ENCODE results near the gene IFIT3. TPM values are rescaled to one million over a fixed set of nuclear protein-coding genes. Genes with fewer than 3 reads are reported as not detected.
A peak's percentile ranks its signal among the peaks of the same experiment; 100 is the strongest.

IFIT3 gene
- total RNA-seq, 1 donor from 2014 or later, result 7.4 TPM

DNA sequence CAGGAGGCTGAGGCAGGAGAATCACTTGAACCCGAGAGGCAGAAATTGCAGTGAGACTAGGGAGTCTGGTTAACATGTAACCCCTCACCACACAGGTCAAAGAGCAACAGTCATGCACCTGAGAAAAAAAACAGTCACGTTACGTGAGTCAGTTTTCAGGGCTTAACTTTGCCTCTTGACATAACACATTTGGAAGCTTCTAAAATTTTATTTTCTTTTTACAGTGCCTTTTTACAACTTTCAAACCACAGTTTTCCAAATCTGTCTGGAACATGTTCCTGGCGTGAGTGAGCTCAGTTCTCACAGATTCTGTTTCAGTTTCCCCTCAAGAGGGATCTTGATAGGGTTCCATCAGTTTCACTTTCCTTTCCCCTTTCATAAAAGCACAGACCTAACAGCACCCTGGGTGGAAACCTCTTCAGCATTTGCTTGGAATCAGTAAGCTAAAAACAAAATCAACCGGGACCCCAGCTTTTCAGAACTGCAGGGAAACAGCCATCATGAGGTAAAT, 4.4 kb downstream of the IFIT3 start:
- H3K4me3 Mint-ChIP-seq (ENCODE audit: unreplicated experiment), result peak overlapping the region; percentile 65

DNA sequence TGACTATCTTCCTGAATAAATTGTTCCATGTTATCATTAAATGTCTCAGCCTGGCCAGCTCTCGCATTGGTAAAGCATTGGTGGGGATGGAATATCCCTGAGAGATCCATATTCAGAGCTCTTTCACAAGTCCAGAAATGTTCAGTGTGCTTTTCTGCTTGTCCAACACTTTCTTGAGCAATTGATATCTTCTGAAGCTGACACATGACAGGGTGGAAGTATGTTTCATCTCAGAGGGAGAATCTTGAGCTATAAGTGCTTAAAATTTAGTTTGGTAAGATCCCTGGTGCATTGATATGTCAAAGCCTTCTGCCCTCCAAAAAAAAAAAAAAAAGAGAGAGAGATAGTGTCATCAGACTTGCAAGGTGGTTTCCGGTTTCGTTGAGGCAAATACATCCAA, 7.4 kb downstream of the IFIT3 start:
- no peak overlapping the region for H3K4me3 Mint-ChIP-seq (ENCODE audit: unreplicated experiment)
- H3K27me3 Mint-ChIP-seq (ENCODE audit: low read depth), result no peaks in the 10 kb centered on the region
- H3K27ac Mint-ChIP-seq (ENCODE audit: unreplicated experiment), result no peak overlapping the region
- peaks cover 6% of the 10 kb centered on the region for H3K36me3 Mint-ChIP-seq (ENCODE audit: low read depth)
- H3K4me1 Mint-ChIP-seq (ENCODE audit: low read depth), result peaks cover 32% of the 10 kb centered on the region
- DNase-seq (ENCODE audit: low spot score), result no peak
- TF ChIP-seq, protein P1, sequence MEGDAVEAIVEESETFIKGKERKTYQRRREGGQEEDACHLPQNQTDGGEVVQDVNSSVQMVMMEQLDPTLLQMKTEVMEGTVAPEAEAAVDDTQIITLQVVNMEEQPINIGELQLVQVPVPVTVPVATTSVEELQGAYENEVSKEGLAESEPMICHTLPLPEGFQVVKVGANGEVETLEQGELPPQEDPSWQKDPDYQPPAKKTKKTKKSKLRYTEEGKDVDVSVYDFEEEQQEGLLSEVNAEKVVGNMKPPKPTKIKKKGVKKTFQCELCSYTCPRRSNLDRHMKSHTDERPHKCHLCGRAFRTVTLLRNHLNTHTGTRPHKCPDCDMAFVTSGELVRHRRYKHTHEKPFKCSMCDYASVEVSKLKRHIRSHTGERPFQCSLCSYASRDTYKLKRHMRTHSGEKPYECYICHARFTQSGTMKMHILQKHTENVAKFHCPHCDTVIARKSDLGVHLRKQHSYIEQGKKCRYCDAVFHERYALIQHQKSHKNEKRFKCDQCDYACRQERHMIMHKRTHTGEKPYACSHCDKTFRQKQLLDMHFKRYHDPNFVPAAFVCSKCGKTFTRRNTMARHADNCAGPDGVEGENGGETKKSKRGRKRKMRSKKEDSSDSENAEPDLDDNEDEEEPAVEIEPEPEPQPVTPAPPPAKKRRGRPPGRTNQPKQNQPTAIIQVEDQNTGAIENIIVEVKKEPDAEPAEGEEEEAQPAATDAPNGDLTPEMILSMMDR (IDR thresholded peaks at IDR 0.05), result no peak
- no peaks in the 10 kb centered on the region for H3K9me3 Mint-ChIP-seq (ENCODE audit: low read depth)

More for the DNA sequence above, 4.4 kb downstream of the IFIT3 start:
- no peak for DNase-seq (ENCODE audit: low spot score)
- H3K27ac Mint-ChIP-seq (ENCODE audit: unreplicated experiment), result peak overlapping the region; percentile 96
- H3K9me3 Mint-ChIP-seq (ENCODE audit: low read depth), result no peaks in the 10 kb centered on the region
- TF ChIP-seq, protein P1 (IDR thresholded peaks at IDR 0.05), result no peak
- H3K36me3 Mint-ChIP-seq (ENCODE audit: low read depth), result no peaks in the 10 kb centered on the region
- no peaks in the 10 kb centered on the region for H3K27me3 Mint-ChIP-seq (ENCODE audit: low read depth)
- H3K4me1 Mint-ChIP-seq (ENCODE audit: low read depth), result peaks cover 51% of the 10 kb centered on the region

DNA sequence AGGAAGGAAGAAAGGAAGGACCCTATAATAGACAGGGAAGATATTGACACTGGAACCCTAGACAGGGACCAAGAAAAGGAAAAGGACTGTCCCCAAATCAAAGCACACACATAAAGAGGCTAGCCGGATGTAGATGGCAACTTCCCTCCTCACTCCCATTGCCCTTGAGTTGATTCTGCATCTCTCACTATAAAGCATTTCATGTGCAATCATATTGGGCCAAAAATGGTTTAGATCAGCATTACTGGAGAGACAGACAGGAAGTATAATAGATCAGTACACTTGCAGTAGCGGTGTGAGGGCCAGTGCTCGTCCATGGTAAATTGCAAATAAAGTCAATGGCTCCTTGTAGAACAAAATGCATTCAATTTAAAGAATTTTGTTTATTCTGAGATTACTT, 8.4 kb downstream of the IFIT3 start:
- no peaks in the 10 kb centered on the region for H3K9me3 Mint-ChIP-seq (ENCODE audit: low read depth)
- no peak for DNase-seq (ENCODE audit: low spot score)
- no peaks in the 10 kb centered on the region for H3K27me3 Mint-ChIP-seq (ENCODE audit: low read depth)
- H3K4me1 Mint-ChIP-seq (ENCODE audit: low read depth), result peaks cover 29% of the 10 kb centered on the region
- peaks cover 6% of the 10 kb centered on the region for H3K36me3 Mint-ChIP-seq (ENCODE audit: low read depth)
- TF ChIP-seq, protein P1 (IDR thresholded peaks at IDR 0.05), result no peak
- H3K4me3 Mint-ChIP-seq (ENCODE audit: unreplicated experiment), result no peak overlapping the region
- no peak overlapping the region for H3K27ac Mint-ChIP-seq (ENCODE audit: unreplicated experiment)

DNA sequence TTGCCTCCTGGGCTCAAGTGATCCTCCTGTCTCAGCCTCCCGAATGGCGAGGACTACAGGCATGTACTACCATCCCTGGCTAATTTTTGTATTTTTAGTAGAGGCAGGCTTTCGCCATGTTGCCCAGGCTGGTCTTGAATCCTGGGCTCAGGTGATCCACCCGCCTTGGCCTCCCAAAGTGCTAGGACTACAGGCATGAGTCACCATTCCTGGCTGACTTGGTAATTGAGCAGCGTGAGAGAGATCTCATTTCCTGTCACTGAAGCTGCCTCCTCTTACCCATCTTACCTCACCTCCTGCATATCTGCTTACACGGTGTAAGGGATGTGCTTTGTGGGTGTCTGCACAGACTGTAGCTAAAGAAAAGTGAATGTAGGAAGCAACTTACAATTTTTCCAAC, 9.7 kb downstream of the IFIT3 start:
- H3K9me3 Mint-ChIP-seq (ENCODE audit: low read depth), result no peaks in the 10 kb centered on the region
- H3K27ac Mint-ChIP-seq (ENCODE audit: unreplicated experiment), result no peak overlapping the region
- DNase-seq (ENCODE audit: low spot score), result no peak
- no peaks in the 10 kb centered on the region for H3K27me3 Mint-ChIP-seq (ENCODE audit: low read depth)
- H3K4me3 Mint-ChIP-seq (ENCODE audit: unreplicated experiment), result no peak overlapping the region
- peaks cover 22% of the 10 kb centered on the region for H3K4me1 Mint-ChIP-seq (ENCODE audit: low read depth)
- peaks cover 6% of the 10 kb centered on the region for H3K36me3 Mint-ChIP-seq (ENCODE audit: low read depth)
- TF ChIP-seq, protein P1 (IDR thresholded peaks at IDR 0.05), result no peak

DNA sequence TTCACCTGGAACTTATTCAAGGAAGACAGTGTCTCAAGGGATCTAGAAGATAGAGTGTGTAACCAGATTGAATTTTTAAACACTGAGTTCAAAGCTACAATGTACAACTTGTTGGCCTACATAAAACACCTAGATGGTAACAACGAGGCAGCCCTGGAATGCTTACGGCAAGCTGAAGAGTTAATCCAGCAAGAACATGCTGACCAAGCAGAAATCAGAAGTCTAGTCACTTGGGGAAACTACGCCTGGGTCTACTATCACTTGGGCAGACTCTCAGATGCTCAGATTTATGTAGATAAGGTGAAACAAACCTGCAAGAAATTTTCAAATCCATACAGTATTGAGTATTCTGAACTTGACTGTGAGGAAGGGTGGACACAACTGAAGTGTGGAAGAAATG, 10.9 kb downstream of the IFIT3 start:
- Mint-ChIP-seq H3K4me3 (ENCODE audit: unreplicated experiment) (no peak overlapping the region), H3K36me3 (ENCODE audit: low read depth) (peaks cover 6% of the 10 kb centered on the region), H3K27ac (ENCODE audit: unreplicated experiment) (no peak overlapping the region), H3K27me3 (ENCODE audit: low read depth) (no peaks in the 10 kb centered on the region), H3K9me3 (ENCODE audit: low read depth) (no peaks in the 10 kb centered on the region), H3K4me1 (ENCODE audit: low read depth) (peaks cover 14% of the 10 kb centered on the region)
- TF ChIP-seq, protein P1 (IDR thresholded peaks at IDR 0.05), result no peak
- no peak for DNase-seq (ENCODE audit: low spot score)

All from chondrocyte (in vitro differentiated cells).